ENCODE measurements around the gene SRR. TPM values are rescaled to one million over a fixed set of nuclear protein-coding genes. Genes with fewer than 3 reads are reported as not detected.
A peak's percentile ranks its signal among the peaks of the same experiment; 100 is the strongest.

Gene SRR
- total RNA-seq, 3 donors from 2014 or later = 9.7 to 13.3 (median 10.2) TPM

- Histone ChIP-seq H3K27ac (no peak overlapping the region), H3K4me3 (no peak overlapping the region), H3K36me3 (no peaks in the 10 kb centered on the region), H3K4me1 (peaks cover 0 to 1% of the 10 kb centered on the region in 2 donors), H3K27me3 (no peaks in the 10 kb centered on the region), H3K9me3 (no peaks in the 10 kb centered on the region)
- intact Hi-C loops (cut with DNase I; ENCODE audit: low total_unique reads) = no loop called here
- no peak for DNase-seq (ENCODE audit: low spot score in 2 of 2)
- no peak for TF ChIP-seq POLR2AphosphoS5 (IDR thresholded peaks at IDR 0.05)
- TF ChIP-seq POLR2A (IDR thresholded peaks at IDR 0.05) = no peak
- TF ChIP-seq, protein P1, sequence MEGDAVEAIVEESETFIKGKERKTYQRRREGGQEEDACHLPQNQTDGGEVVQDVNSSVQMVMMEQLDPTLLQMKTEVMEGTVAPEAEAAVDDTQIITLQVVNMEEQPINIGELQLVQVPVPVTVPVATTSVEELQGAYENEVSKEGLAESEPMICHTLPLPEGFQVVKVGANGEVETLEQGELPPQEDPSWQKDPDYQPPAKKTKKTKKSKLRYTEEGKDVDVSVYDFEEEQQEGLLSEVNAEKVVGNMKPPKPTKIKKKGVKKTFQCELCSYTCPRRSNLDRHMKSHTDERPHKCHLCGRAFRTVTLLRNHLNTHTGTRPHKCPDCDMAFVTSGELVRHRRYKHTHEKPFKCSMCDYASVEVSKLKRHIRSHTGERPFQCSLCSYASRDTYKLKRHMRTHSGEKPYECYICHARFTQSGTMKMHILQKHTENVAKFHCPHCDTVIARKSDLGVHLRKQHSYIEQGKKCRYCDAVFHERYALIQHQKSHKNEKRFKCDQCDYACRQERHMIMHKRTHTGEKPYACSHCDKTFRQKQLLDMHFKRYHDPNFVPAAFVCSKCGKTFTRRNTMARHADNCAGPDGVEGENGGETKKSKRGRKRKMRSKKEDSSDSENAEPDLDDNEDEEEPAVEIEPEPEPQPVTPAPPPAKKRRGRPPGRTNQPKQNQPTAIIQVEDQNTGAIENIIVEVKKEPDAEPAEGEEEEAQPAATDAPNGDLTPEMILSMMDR (IDR thresholded peaks at IDR 0.05) = no peak
Measured at GRCh38 chr17:2368359-2368758, 64.6 kb downstream of the SRR start.

- peaks cover 0 to 7% of the 10 kb centered on the region in 2 donors for H3K4me1 ChIP-seq
- H3K36me3 ChIP-seq = no peaks in the 10 kb centered on the region
- no peaks in the 10 kb centered on the region for H3K9me3 ChIP-seq
- intact Hi-C loops (cut with DNase I; ENCODE audit: low total_unique reads) = no loop called here
- no peaks in the 10 kb centered on the region for H3K27me3 ChIP-seq
- no peak for DNase-seq (ENCODE audit: low spot score in 2 of 2)
- TF ChIP-seq POLR2AphosphoS5 (IDR thresholded peaks at IDR 0.05) (no peak), POLR2A (IDR thresholded peaks at IDR 0.05) (no peak)
- TF ChIP-seq, protein P1 (IDR thresholded peaks at IDR 0.05) = no peak
- no peak overlapping the region for H3K4me3 ChIP-seq
- H3K27ac ChIP-seq = no peak overlapping the region
Measured at GRCh38 chr17:2369039-2369438, 65.3 kb downstream of the SRR start.

DNA sequence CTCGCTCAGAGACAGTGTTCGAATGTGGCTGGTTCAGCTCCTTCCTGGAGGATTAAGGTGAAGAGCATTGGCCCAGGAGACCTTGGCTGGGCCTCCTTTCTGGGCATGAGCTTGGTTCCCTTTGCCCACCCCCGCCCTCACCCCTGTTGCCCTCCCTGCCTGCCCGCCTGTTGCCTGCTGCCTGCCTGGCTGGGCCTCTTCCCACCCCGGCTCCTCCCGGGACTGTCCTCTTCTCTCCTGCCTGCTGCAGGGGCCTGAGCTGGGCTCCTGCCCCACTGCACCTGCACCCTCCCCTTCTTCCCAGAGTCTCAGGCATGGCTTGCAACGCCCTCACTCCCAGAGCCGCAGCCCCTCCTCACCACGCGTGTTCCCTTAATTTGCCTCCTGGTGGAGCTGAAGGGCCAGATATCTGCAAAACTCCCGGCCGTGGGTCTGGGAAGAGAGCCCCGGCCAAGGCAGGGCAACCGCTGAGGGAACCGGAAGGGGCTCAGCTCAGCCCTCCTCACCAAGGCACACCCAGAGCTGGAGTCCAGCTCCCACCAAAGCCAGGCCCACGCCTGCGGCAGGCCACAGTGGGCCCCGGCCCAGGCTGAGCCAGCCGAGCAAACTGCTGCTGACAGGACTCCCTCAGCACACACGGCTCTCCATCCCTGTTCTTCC, 65.9 kb downstream of the SRR start:
- intact Hi-C loops (cut with DNase I; ENCODE audit: low total_unique reads) = no loop called here
- Histone ChIP-seq H3K27me3 (no peaks in the 10 kb centered on the region), H3K27ac (no peak overlapping the region), H3K9me3 (no peaks in the 10 kb centered on the region), H3K36me3 (no peaks in the 10 kb centered on the region), H3K4me3 (no peak overlapping the region), H3K4me1 (peaks cover 0 to 7% of the 10 kb centered on the region in 2 donors)
- TF ChIP-seq POLR2AphosphoS5 (IDR thresholded peaks at IDR 0.05) = no peak
- DNase-seq (ENCODE audit: low spot score in 2 of 2) = no peak

DNA sequence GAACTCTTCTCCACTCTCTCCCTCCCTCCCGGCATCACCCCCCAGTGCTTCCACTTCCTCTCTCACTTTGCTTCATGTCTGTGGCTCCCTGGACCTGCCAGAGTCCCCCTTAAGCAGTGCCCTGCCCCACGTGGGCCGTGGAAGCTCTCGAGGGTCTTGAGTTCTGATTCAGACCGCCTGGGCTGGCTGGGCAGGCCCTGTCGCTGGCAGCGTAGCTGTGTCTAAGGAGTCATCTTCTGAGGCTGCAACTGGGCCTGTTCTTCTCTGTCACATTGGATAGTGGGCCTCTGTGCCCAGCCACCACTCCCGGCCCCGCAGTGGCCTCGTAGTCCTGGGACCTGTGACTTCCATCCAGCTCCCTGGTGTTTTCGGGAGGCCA, 66.5 kb downstream of the SRR start:
- no peaks in the 10 kb centered on the region for H3K9me3 ChIP-seq
- no peak overlapping the region for H3K4me3 ChIP-seq
- peaks cover 0 to 7% of the 10 kb centered on the region in 2 donors for H3K4me1 ChIP-seq
- no peaks in the 10 kb centered on the region for H3K27me3 ChIP-seq
- no peak overlapping the region for H3K27ac ChIP-seq
- intact Hi-C loops (cut with DNase I; ENCODE audit: low total_unique reads) = no loop called here
- no peak for TF ChIP-seq POLR2AphosphoS5 (IDR thresholded peaks at IDR 0.05)
- no peak for TF ChIP-seq POLR2A (IDR thresholded peaks at IDR 0.05)
- no peak for DNase-seq (ENCODE audit: low spot score in 2 of 2)
- H3K36me3 ChIP-seq = no peaks in the 10 kb centered on the region

DNA sequence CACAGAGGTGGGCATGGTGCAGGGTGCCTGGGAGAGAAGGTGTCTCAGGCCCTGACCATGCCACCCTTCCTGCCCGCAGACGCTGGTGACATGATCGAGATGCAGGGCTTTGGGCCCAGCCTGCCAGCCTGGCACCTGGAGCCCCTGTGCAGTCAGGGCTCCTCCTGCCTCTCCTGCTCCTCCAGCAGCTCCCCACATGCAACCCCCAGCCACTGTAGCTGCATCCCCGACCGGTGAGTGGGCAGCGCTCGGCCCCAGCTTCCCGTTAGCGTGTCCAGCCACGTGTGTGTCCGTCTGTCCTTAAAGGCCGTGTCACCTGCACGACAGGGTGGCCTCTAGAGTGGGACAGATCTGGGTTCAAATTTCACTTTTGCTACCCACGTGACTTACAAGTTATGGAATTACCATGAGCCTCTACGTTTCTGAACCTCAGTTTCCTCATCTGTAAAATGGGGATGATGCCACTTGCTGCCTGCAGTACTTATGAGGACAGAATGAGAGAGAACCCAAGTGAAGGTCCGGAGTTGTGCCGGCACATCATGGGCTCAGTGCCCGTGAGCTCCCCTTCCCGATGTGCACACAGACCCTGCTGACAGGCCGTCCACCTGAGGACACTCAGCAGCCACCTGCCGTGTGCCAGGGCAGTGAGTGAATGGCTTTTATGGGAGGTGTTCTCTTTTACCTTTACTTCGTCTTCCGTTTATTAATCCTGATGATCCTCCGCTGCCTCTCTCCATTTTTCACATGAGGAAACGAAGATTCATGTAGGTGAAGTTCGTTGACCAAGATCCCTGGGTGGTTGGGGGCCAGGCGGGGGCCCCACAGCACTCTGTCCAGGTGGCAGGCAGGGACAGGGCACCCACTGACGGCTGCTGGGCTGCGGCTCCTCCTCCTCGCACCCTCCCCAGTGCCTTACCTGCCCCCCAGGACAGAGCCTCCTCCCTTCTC, 67.7 kb downstream of the SRR start:
- Histone ChIP-seq H3K4me1 (peaks cover 0 to 7% of the 10 kb centered on the region in 2 donors), H3K9me3 (no peaks in the 10 kb centered on the region), H3K36me3 (no peaks in the 10 kb centered on the region), H3K27me3 (no peaks in the 10 kb centered on the region), H3K4me3 (no peak overlapping the region), H3K27ac (no peak overlapping the region)
- TF ChIP-seq POLR2A (IDR thresholded peaks at IDR 0.05) = no peak
- TF ChIP-seq, protein P1 (IDR thresholded peaks at IDR 0.05) = no peak
- no peak for TF ChIP-seq POLR2AphosphoS5 (IDR thresholded peaks at IDR 0.05)
- DNase-seq (ENCODE audit: low spot score in 2 of 2) = no peak
- intact Hi-C loops (cut with DNase I; ENCODE audit: low total_unique reads) = no loop called here

GRCh38 chr17:2372180-2372579, 68.4 kb downstream of the SRR start:
- Histone ChIP-seq H3K27me3 (no peaks in the 10 kb centered on the region), H3K9me3 (no peaks in the 10 kb centered on the region), H3K4me1 (peaks cover 0 to 7% of the 10 kb centered on the region in 2 donors), H3K36me3 (no peaks in the 10 kb centered on the region), H3K4me3 (no peak overlapping the region), H3K27ac (peak overlapping the region; percentile 25 to 84)
- TF ChIP-seq POLR2A (IDR thresholded peaks at IDR 0.05) = no peak
- TF ChIP-seq, protein P1 (IDR thresholded peaks at IDR 0.05) = no peak
- TF ChIP-seq POLR2AphosphoS5 (IDR thresholded peaks at IDR 0.05) = no peak
- intact Hi-C loops (cut with DNase I; ENCODE audit: low total_unique reads) = no loop called here
- no peak for DNase-seq (ENCODE audit: low spot score in 2 of 2)

Data from breast epithelium (tissue), 4 donors.